VCaP (cell line): ENCODE data around the gene BRWD1.

ENCODE experiments used
- H3K27ac ChIP-seq: fragments of 450-650 bp; 2 replicates; pipeline ENCODE4 v1.5.1; 2017
- TF ChIP-seq, protein P1 (sequence below): fragments of 450-650 bp; conservative IDR thresholded peaks from 2 replicates; pipeline ENCODE4 v1.5.1; 2017; ENCODE audit warnings: mild to moderate bottlenecking, moderate library complexity

BRWD1 gene

DNA sequence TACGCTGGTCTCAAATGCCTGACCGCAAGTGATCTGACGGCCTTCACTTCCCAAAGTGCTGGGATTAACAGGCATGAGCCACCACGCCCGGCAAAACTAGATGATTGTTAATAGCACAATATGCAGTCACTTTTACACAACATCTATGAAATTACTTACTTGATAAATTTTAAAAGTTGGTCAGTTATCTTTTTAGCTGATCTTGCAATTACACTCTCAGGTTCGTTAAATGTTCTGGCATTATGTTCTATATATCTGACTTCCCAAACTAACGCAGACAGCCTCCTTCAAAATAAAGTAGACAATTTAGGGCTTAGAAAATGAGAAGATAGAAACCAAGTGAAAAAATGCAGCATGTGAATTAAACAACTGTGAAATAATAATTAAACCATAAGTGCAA, 98.4 kb downstream of the BRWD1 start:
- no peak overlapping the region for H3K27ac ChIP-seq
- TF ChIP-seq, protein P1, sequence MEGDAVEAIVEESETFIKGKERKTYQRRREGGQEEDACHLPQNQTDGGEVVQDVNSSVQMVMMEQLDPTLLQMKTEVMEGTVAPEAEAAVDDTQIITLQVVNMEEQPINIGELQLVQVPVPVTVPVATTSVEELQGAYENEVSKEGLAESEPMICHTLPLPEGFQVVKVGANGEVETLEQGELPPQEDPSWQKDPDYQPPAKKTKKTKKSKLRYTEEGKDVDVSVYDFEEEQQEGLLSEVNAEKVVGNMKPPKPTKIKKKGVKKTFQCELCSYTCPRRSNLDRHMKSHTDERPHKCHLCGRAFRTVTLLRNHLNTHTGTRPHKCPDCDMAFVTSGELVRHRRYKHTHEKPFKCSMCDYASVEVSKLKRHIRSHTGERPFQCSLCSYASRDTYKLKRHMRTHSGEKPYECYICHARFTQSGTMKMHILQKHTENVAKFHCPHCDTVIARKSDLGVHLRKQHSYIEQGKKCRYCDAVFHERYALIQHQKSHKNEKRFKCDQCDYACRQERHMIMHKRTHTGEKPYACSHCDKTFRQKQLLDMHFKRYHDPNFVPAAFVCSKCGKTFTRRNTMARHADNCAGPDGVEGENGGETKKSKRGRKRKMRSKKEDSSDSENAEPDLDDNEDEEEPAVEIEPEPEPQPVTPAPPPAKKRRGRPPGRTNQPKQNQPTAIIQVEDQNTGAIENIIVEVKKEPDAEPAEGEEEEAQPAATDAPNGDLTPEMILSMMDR, result no peak

DNA sequence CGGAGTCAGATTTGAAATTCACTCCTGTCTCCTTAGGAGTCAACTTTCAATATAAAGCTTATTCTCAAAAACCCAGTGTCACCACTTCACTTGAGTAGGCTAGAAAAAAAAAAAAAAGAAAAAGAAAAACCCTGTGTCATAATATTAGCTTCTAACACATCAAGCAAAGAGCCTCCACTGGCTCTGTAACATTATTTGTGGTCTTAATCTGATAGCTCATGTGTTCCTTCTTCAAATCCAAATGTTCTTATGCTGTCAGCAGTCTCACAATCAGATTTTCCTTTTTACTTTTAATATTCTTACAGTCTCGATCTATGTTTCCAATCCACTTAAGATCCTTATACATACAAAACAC, 104.1 kb downstream of the BRWD1 start:
- H3K27ac ChIP-seq, result no peak overlapping the region
- TF ChIP-seq, protein P1, result no peak

DNA sequence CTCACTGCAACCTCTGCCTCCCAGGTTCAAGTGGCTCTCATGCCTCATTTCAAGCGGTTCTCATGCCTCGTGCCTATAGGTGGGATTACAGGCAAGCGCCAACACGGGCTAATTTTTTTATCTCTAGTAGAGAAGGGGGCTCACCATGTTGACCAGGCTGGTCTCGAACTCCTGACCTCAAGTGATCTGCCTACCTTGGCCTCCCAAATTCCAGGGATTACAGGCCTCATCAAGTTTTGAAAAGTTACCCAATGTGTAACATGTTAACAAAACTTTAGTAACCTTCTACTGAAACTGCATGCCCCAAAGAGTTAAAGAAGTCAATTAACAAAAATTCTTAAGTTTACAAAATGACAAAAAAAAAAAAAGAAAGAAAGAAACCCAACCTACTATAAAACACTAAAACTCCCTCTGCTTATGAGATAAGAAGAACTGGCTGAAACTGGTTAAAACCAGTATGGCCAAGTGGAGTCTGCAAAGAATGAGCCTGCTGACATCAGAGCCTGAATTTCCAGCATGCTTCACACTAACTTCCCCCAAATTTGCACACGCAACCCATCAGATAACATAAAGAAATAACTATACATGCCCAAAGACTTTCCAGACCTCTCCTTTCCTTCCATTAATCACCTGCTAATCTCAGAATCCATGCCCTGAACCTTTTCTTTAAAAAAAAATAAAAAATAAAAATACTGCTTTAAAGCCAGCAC, 104.7 kb downstream of the BRWD1 start:
- H3K27ac ChIP-seq, result no peak overlapping the region
- TF ChIP-seq, protein P1, result no peak

DNA sequence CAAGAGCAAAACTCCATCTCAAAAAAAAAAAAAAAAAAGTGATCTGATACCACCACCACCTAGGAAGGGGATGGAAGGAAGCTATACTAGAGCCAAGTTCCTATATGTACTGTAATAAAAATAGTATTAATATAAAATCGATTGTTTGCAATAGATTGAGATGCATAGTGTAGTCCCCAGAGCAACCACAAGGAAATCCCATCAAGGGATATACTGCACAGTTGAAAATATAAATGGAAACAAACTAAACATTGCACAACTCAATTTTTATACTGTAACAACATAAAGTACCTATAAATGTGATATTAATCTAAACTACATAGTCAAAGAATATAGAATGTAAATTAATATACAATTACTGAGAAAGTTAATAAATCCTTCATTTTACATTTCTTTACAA, 109.3 kb downstream of the BRWD1 start:
- TF ChIP-seq, protein P1, result no peak; the same call in 1 of the 2 replicates
- H3K27ac ChIP-seq, result no peak overlapping the region

DNA sequence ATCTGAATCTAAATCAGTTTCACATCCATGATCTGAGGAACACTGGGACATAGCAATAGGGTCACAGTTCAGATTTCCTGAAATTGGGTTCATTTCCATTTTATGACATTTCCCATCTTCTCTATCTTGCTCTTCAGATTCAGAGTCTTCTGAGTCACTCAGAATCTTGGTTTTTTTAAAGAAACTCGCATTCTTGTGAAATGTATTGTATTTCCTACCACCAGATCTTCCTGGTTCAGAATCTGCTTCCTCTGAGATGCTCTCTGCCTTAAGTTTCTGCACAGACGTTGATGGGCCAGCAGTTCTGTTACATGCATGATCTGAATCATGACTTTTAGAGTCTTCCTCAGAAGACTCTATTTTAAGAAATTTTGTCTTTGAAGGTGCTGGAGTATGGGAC, 114.6 kb downstream of the BRWD1 start:
- TF ChIP-seq, protein P1, result no peak
- no peak overlapping the region for H3K27ac ChIP-seq

DNA sequence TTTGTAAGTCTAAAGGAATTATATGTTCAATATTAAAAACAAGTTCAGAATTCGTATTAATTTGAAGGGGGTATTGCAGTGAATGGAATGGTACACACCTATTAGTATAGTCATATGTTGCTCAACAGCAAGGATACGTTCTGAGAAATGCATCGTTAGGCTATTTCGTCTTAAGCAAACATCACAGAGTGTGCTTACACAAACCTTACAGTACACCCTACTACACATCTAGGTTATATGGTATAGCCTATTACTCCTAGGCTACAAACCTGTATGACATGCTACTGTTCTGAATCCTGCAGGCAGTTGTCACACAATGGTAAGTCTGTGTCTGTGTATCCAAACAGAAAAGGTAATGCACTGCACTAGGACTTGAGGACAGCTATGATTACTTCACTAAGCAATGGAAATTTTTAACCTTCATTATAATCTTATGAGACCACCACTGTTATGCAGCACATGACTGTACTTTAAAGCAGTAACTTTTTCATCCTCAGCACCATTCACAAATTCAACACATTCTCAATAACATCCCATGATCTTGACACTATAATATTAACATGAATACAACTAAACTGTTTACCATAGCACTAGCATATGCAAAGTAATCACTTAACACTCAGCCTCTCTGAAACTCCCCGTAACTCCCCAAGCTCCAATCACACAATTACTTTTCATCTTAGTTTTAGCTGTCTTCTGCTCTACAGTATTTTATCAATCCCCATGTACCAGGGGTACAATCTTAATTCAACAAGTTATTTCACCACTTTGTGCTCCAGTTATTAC, 115.8 kb downstream of the BRWD1 start:
- no peak overlapping the region for H3K27ac ChIP-seq
- TF ChIP-seq, protein P1, result no peak

DNA sequence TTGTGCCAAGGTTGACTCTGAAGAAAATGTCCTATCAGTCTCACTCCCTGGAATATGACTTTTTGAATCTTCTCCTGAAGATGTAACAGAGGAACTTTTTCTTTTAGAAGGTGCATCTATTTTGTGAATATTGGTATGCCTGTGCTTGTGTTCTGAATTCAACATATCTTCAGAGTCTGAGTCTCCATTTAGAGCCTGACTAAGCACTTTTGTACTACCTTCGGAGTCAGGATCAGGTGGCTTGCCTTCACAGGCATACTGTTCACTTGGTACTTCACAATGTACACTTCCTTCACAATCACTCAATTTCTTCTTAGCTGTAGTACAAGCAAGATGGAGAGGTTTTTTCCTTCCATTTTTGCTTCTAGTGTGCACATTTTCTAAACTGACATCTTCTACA, 116.6 kb downstream of the BRWD1 start:
- TF ChIP-seq, protein P1, result no peak
- H3K27ac ChIP-seq, result no peak overlapping the region
